K562 (cell line): ENCODE measurements around the gene HTRA3. TPM values are rescaled to one million over a fixed set of nuclear protein-coding genes. Genes with fewer than 3 reads are reported as not detected.

Experiments used
- AFF4 ChIP-seq: sonication (generic); formaldehyde crosslinking; IDR thresholded peaks from 2 replicates; pipeline ENCODE4 v1.8.0; 2023; ENCODE audit warnings: mild to moderate bottlenecking, missing genetic modification reagents
- ARID1B ChIP-seq: fragments of 450-650 bp; IDR thresholded peaks from 2 replicates; pipeline ENCODE4 v1.6.1; 2016; ENCODE audit warnings: antibody characterized with exemption, mild to moderate bottlenecking, inconsistent platforms
- BCLAF1 ChIP-seq, 2 experiments: fragments of 450-650 bp in 1 of 2; IDR thresholded peaks; 2 replicates each; pipeline ENCODE4 v1.6.1; 2011 to 2017; ENCODE audit warnings: low read depth in 2 of 2, antibody characterized with exemption in 1 of 2, borderline replicate concordance in 1 of 2, low read length in 1 of 2, mild to moderate bottlenecking in 1 of 2, mixed read lengths in 1 of 2; ENCODE audit not compliant: control insufficient read depth in 1 of 2
- DPF2 ChIP-seq: fragments of 450-650 bp; IDR thresholded peaks from 2 replicates; pipeline ENCODE4 v1.6.1; 2016
- E4F1 ChIP-seq: fragments of 250-450 bp; sonication (Bioruptor Pico); IDR thresholded peaks from 2 replicates; pipeline ENCODE4 v1.5.0; 2021; ENCODE audit warnings: mild to moderate bottlenecking, borderline replicate concordance
- EZH2 ChIP-seq: IDR thresholded peaks from 2 replicates; pipeline ENCODE4 v1.6.1; 2012; ENCODE audit warnings: low read depth, mild to moderate bottlenecking, inconsistent platforms, low read length, borderline replicate concordance
- HMG20B ChIP-seq: fragments of 250-450 bp; sonication (Bioruptor Pico); IDR thresholded peaks from 2 replicates; pipeline ENCODE4 v1.5.0; 2021; ENCODE audit warnings: mild to moderate bottlenecking
- JUNB ChIP-seq: fragments of 450-650 bp; formaldehyde crosslinking; conservative IDR thresholded peaks from 2 replicates; pipeline ENCODE4 v1.4.0; 2020; ENCODE audit warnings: mild to moderate bottlenecking
- MCM2 ChIP-seq: fragments of 450-650 bp; IDR thresholded peaks from 2 replicates; pipeline ENCODE4 v1.6.1; 2017; ENCODE audit warnings: low read depth, mild to moderate bottlenecking
- PTTG1 ChIP-seq: fragments of 450-650 bp; IDR thresholded peaks from 2 replicates; pipeline ENCODE4 v1.6.1; 2016; ENCODE audit warnings: low read depth, mild to moderate bottlenecking, missing genetic modification characterization, missing compliant biosample characterization
- SIRT6 ChIP-seq: IDR thresholded peaks from one replicate; pipeline ENCODE4 v1.6.1; 2012; ENCODE audit warnings: low read depth, mild to moderate bottlenecking, control low read depth, inconsistent platforms, low read length, moderate library complexity
- TSC22D4 ChIP-seq: fragments of 450-650 bp; IDR thresholded peaks from 2 replicates; pipeline ENCODE4 v1.6.1; 2016; ENCODE audit warnings: missing genetic modification characterization, missing biosample characterization, control low read depth
- ZFP1 ChIP-seq: fragments of 450-650 bp; formaldehyde crosslinking; IDR thresholded peaks from 2 replicates; pipeline ENCODE4 v1.4.0; 2020; ENCODE audit warnings: mild to moderate bottlenecking, mixed read lengths
- ZNF77 ChIP-seq: fragments of 250-450 bp; sonication (Bioruptor Pico); IDR thresholded peaks from 2 replicates; pipeline ENCODE4 v1.5.0; 2020
- ZNF778 ChIP-seq: fragments of 450-650 bp; formaldehyde crosslinking; IDR thresholded peaks from 2 replicates; pipeline ENCODE4 v1.4.0; 2020; ENCODE audit warnings: mild to moderate bottlenecking, moderate library complexity
- ZNF830 ChIP-seq: fragments of 250-450 bp; sonication (Bioruptor Pico); IDR thresholded peaks from 2 replicates; pipeline ENCODE4 v1.5.0; 2021; ENCODE audit warnings: mild to moderate bottlenecking
- polyA plus RNA-seq, 8 experiments: library from polyadenylated mRNA; depleted of rRNA in 4 of 8; stranded (reverse) in 5 of 8; unstranded in 3 of 8; fragments of >200 nt; fragmentation: Nextera tagmentation in 2 of 8; fragmentation: Illumina TruSeq in 1 of 8; extraction: Ambion mirVana in 2 of 8; extraction: Trizol in 1 of 8; gene quantifications; 2 replicates each; pipeline versions ENCODE4 v1.2.1 to v1.2.3, GENCODE V29; 2011 to 2014; ENCODE audit warnings: inconsistent platforms in 1 of 8, missing spikeins in 1 of 8
- total RNA-seq, 7 experiments: library from RNA; depleted of rRNA in 6 of 7; stranded (reverse); fragments of >200 nt in 6 of 7; fragmentation: Illumina TruSeq in 2 of 7; extraction: Trizol in 2 of 7; gene quantifications; 2 replicates each; pipeline versions ENCODE4 v1.2.1 to v1.2.3, GENCODE V29; 2011 to 2021; ENCODE audit warnings: low replicate concordance in 1 of 7

HTRA3 gene
- total and polyA plus RNA-seq, 9 of the 15 experiments (the other 6 are each of a cell fraction or from before 2014, with no cell fraction given), result 0.04 TPM; not detected in 8

- TF ChIP-seq BCLAF1 (IDR thresholded peaks at IDR 0.05; ENCODE audit: borderline replicate concordance in 1 of 2, control insufficient read depth in 1 of 2, low read depth in 2 of 2, low read length in 1 of 2), result peak in 1 of 2 experiments; percentile 20; a peak in 1 of 4 replicates
- TF ChIP-seq ARID1B, result no peak
- TF ChIP-seq ZFP1 (CRISPR knock-in tag), result no peak
- TF ChIP-seq PTTG1 (tag), result no peak
- no peak for TF ChIP-seq DPF2
- TF ChIP-seq ZNF77 (CRISPR knock-in tag), result no peak
- peak; percentile 88; the same call in 1 of the 2 replicates for TF ChIP-seq TSC22D4 (tag)
- TF ChIP-seq ZNF778 (CRISPR knock-in tag), result no peak
- no peak for TF ChIP-seq MCM2
- TF ChIP-seq AFF4 (CRISPR knock-in tag), result no peak
- TF ChIP-seq ZNF830 (CRISPR knock-in tag), result no peak
- TF ChIP-seq HMG20B, result no peak
- TF ChIP-seq JUNB (CRISPR knock-in tag), result no peak
- TF ChIP-seq EZH2, result no peak
- TF ChIP-seq SIRT6, result no peak
- no peak for TF ChIP-seq E4F1 (CRISPR knock-in tag)
Observed at GRCh38 chr4:8321220-8321619, 51.7 kb downstream of the HTRA3 start (continued).
